Liver (tissue), 9 donors: Measurements from ENCODE around the gene TTYH2. TPM values are rescaled to one million over a fixed set of nuclear protein-coding genes. Genes with fewer than 3 reads are reported as not detected.

Experiments
- DNase-seq: peaks from one replicate; pipeline ENCODE4 v3.0.0-alpha.2; 2017; ENCODE audit warnings: low spot score
- H3K27ac ChIP-seq, 2 donors: one replicate each; pipeline ENCODE4 v1.7.0; 2013; ENCODE audit warnings: inconsistent platforms in 2 of 2, low read length in 2 of 2, control low read depth in 1 of 2, low read depth in 1 of 2, mild to moderate bottlenecking in 1 of 2
- H3K27me3 ChIP-seq, 4 donors: one replicate each; pipeline versions ENCODE4 v1.6.1 to v1.7.0; 2013; ENCODE audit warnings: low read length in 3 of 4, inconsistent platforms in 1 of 4, mild to moderate bottlenecking in 1 of 4, moderate library complexity in 1 of 4; ENCODE audit not compliant: control insufficient read depth in 4 of 4, insufficient read depth in 4 of 4
- H3K36me3 ChIP-seq, 4 donors: one replicate each; pipeline versions ENCODE4 v1.6.1 to v1.7.0; 2013; ENCODE audit warnings: low read length in 3 of 4, mild to moderate bottlenecking in 3 of 4, low read depth in 1 of 4, moderate library complexity in 1 of 4; ENCODE audit not compliant: control insufficient read depth in 4 of 4, insufficient read depth in 3 of 4
- H3K4me1 ChIP-seq, 4 donors: one replicate each; pipeline versions ENCODE4 v1.6.1 to v1.7.0; 2013; ENCODE audit warnings: low read length in 3 of 4, mild to moderate bottlenecking in 3 of 4, moderate library complexity in 1 of 4; ENCODE audit not compliant: control insufficient read depth in 4 of 4, insufficient read depth in 4 of 4
- H3K4me3 ChIP-seq, 3 donors: one replicate each; pipeline versions ENCODE4 v1.6.1 to v1.7.0; 2013; ENCODE audit warnings: low read length in 3 of 3, control low read depth in 1 of 3, low read depth in 1 of 3, mild to moderate bottlenecking in 1 of 3
- H3K9ac ChIP-seq, 2 donors: one replicate each; pipeline ENCODE4 v1.7.0; 2013; ENCODE audit warnings: low read length in 2 of 2, mild to moderate bottlenecking in 2 of 2, moderate library complexity in 2 of 2, control low read depth in 1 of 2, low read depth in 1 of 2
- H3K9me3 ChIP-seq, 4 donors: one replicate each; pipeline versions ENCODE4 v1.6.1 to v1.7.0; 2013; ENCODE audit warnings: low read length in 3 of 4; ENCODE audit not compliant: control insufficient read depth in 4 of 4
- EGR1 ChIP-seq, 2 donors: IDR thresholded peaks; 2 replicates each; pipeline ENCODE4 v1.6.1; 2016 to 2018; ENCODE audit warnings: antibody characterized with exemption in 2 of 2, low read depth in 2 of 2
- FOXA1 ChIP-seq: IDR thresholded peaks from 2 replicates; pipeline ENCODE4 v1.6.1; 2016; ENCODE audit warnings: antibody characterized with exemption
- FOXA2 ChIP-seq: IDR thresholded peaks from 2 replicates; pipeline ENCODE4 v1.6.1; 2016; ENCODE audit warnings: antibody characterized with exemption
- GABPA ChIP-seq, 2 donors: IDR thresholded peaks in 1 of 2; conservative IDR thresholded peaks in 1 of 2; 2 replicates each; pipeline ENCODE4 v1.6.1; 2016; ENCODE audit warnings: antibody characterized with exemption in 2 of 2, mild to moderate bottlenecking in 1 of 2, moderate library complexity in 1 of 2
- HNF4A ChIP-seq, 2 donors: conservative IDR thresholded peaks; 2 replicates each; pipeline ENCODE4 v1.6.1; 2016; ENCODE audit warnings: antibody characterized with exemption in 2 of 2, mild to moderate bottlenecking in 2 of 2
- JUND ChIP-seq, 2 donors: IDR thresholded peaks; 2 replicates each; pipeline ENCODE4 v1.6.1; 2016; ENCODE audit warnings: antibody characterized with exemption in 2 of 2
- MAX ChIP-seq: IDR thresholded peaks from 2 replicates; pipeline ENCODE4 v1.6.1; 2016; ENCODE audit warnings: antibody characterized with exemption
- REST ChIP-seq: IDR thresholded peaks from 2 replicates; pipeline ENCODE4 v1.6.1; 2016; ENCODE audit warnings: antibody characterized with exemption, mild to moderate bottlenecking
- RXRA ChIP-seq, 2 donors: IDR thresholded peaks; 2 replicates each; pipeline ENCODE4 v1.6.1; 2017 to 2018; ENCODE audit warnings: antibody characterized with exemption in 2 of 2, mild to moderate bottlenecking in 1 of 2
- YY1 ChIP-seq: IDR thresholded peaks from 2 replicates; pipeline ENCODE4 v1.6.1; 2016; ENCODE audit warnings: antibody characterized with exemption, mild to moderate bottlenecking
- ZBTB33 ChIP-seq: IDR thresholded peaks from 2 replicates; pipeline ENCODE4 v1.6.1; 2016; ENCODE audit warnings: antibody characterized with exemption
- WGBS: extraction: QIAGEN DNeasy Blood & Tissue Kit; methylation state at CpG from one replicate; pipeline ENCODE4 v1.1.7; 2013; 5-methylcytosine and 5-hydroxymethylcytosine counted together
- polyA plus RNA-seq, 2 donors: library from polyadenylated mRNA; stranded (reverse) in 1 of 2; unstranded in 1 of 2; fragments of 200-250 nt in 1 of 2; fragments of >200 nt in 1 of 2; fragmentation: Nextera tagmentation in 1 of 2; extraction: Ambion mirVana in 1 of 2; gene quantifications; one replicate each; pipeline versions ENCODE4 v1.2.1 to v1.2.3, GENCODE V29; 2013 to 2015
- total RNA-seq, 2 donors: library from RNA; depleted of rRNA; stranded (reverse); fragments of >200 nt; gene quantifications; one replicate each; pipeline ENCODE4 v1.2.3, GENCODE V29; 2014
- TF ChIP-seq, protein P1 (sequence below): IDR thresholded peaks from 2 replicates; pipeline ENCODE4 v1.6.1; 2016; ENCODE audit warnings: antibody characterized with exemption
- donor health status: healthy.
- donor health status: healthy.
- donor health status: healthy.
- donor health status: healthy.
- donor health status: healthy.

The TTYH2 gene
- total and polyA plus RNA-seq, 4 donors: 0.40 to 2.4 (median 0.99) TPM

DNA sequence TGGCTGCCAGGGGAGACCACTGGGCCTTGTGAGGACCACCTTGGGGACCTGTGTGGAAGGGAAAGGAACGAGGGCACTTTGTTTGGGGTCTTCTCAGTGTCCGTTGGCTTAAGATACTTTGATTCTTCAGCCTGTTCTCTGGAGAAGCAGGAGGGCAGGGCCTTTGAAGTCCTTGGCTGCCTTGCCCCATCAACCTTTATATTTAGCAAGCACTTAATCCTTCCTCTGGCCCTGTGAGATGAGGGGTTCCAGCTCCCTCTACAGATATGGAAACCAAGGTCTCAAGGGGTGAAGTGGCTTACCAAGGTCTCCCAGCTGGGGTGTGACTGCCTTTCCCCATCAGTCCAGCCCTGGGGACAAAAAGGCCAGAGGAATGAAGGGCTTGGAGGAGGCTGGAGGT, 28.5 kb downstream of the TTYH2 start:
- TF ChIP-seq RXRA (IDR thresholded peaks at IDR 0.05): no peak
- TF ChIP-seq FOXA2: no peak
- TF ChIP-seq, protein P1, sequence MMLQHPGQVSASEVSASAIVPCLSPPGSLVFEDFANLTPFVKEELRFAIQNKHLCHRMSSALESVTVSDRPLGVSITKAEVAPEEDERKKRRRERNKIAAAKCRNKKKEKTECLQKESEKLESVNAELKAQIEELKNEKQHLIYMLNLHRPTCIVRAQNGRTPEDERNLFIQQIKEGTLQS: no peak
- TF ChIP-seq REST: no peak
- TF ChIP-seq EGR1 (IDR thresholded peaks at IDR 0.05; ENCODE audit: low read depth in 2 of 2): no peak
- TF ChIP-seq YY1: no peak
- H3K9ac ChIP-seq: no peak overlapping the region
- H3K36me3 ChIP-seq: no peaks in the 10 kb centered on the region
- H3K27ac ChIP-seq: no peak overlapping the region
- no peak for DNase-seq
- no peaks in the 10 kb centered on the region for H3K9me3 ChIP-seq
- WGBS: 84% methylated on average over 2 of the region's 2 CpGs
- H3K4me1 ChIP-seq: no peaks in the 10 kb centered on the region
- no peak overlapping the region for H3K4me3 ChIP-seq
- no peaks in the 10 kb centered on the region for H3K27me3 ChIP-seq

- no peak overlapping the region for H3K9ac ChIP-seq
- no peak overlapping the region for H3K4me3 ChIP-seq
- no peaks in the 10 kb centered on the region for H3K27me3 ChIP-seq
- WGBS: 69% methylated on average over 13 of the region's 13 CpGs
- DNase-seq: no peak
- no peaks in the 10 kb centered on the region for H3K4me1 ChIP-seq
- TF ChIP-seq YY1 (no peak), EGR1 (IDR thresholded peaks at IDR 0.05; ENCODE audit: low read depth in 2 of 2) (no peak), GABPA (IDR thresholded peaks at IDR 0.05 in 1 of 2, conservative IDR thresholded peaks at IDR 0.05 in 1 of 2) (no peak), HNF4A (conservative IDR thresholded peaks at IDR 0.05) (no peak), FOXA1 (no peak)
- TF ChIP-seq, protein P1: no peak
- no peaks in the 10 kb centered on the region for H3K36me3 ChIP-seq
- no peaks in the 10 kb centered on the region for H3K9me3 ChIP-seq
- no peak overlapping the region for H3K27ac ChIP-seq
Measured at GRCh38 chr17:74243013-74243755, 29.8 kb downstream of the TTYH2 start.

DNA sequence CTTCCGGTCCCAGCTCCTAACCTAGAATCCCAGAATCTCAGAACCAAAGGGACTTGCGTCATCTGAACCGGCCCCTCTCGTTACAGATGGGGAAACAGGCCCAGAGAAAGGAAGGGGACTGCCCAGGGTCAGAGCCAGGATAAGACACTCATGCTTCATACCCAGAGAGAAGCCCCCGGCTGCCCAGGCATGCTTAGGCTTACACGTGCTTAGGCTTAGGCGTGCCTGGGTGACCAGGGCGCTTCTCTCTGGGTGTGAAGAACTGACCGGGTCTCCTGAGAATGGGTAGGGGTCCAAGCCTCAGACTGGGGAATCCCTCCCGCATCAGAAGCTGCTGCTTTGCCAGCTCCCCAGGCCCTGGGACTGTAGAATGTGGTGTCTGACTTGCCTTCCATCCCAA, 30.8 kb downstream of the TTYH2 start:
- Histone ChIP-seq H3K9me3 (no peaks in the 10 kb centered on the region), H3K4me3 (no peak overlapping the region), H3K27me3 (no peaks in the 10 kb centered on the region), H3K36me3 (no peaks in the 10 kb centered on the region), H3K9ac (no peak overlapping the region), H3K4me1 (no peaks in the 10 kb centered on the region), H3K27ac (no peak overlapping the region)
- DNase-seq: no peak
- WGBS: 88% methylated on average over 10 of the region's 10 CpGs
- TF ChIP-seq, protein P1: no peak
- TF ChIP-seq FOXA2 (no peak), GABPA (IDR thresholded peaks at IDR 0.05 in 1 of 2, conservative IDR thresholded peaks at IDR 0.05 in 1 of 2) (no peak), FOXA1 (no peak), HNF4A (conservative IDR thresholded peaks at IDR 0.05) (no peak), JUND (IDR thresholded peaks at IDR 0.05) (no peak), MAX (no peak), REST (no peak), YY1 (no peak), RXRA (IDR thresholded peaks at IDR 0.05) (no peak), ZBTB33 (no peak)
